Measurements from ENCODE around the gene TMEM273.

The TMEM273 gene

DNA sequence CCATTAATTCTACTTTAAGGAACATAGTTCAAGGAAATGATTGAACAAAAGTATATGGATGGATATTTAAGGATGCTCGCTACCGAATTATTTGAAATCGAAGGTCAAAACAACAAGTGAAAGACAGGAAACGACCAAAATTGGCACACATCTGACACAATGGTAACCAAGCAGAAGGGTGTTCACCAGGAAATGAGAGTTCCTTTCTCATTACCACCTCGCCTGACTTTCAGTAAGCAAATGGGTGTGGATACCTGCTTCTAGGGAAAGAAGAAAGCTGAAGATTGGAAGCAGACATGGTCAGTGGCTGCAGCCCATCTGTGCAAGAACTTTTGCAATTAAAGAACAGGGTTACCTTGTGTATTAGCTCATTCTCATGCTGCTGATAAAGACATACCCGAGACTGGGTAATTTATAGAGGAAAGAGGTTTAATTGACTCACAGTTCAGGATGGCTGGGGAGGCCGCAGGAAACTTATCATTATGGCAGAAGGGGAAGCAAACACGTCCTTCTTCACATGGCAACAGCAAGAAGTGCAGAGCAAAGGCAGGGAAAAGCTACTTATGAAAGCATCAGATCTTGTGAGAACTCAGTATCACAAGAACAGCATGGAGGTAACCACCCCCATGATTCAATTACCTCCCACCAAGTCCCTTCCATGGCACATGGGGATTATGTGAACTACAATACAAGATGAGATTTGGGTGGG is 6.2 kb upstream of the TMEM273 start:
- no peak overlapping the region for H3K4me3 ChIP-seq (ENCODE audit: low read depth, low read length)
- TF ChIP-seq, protein P1, sequence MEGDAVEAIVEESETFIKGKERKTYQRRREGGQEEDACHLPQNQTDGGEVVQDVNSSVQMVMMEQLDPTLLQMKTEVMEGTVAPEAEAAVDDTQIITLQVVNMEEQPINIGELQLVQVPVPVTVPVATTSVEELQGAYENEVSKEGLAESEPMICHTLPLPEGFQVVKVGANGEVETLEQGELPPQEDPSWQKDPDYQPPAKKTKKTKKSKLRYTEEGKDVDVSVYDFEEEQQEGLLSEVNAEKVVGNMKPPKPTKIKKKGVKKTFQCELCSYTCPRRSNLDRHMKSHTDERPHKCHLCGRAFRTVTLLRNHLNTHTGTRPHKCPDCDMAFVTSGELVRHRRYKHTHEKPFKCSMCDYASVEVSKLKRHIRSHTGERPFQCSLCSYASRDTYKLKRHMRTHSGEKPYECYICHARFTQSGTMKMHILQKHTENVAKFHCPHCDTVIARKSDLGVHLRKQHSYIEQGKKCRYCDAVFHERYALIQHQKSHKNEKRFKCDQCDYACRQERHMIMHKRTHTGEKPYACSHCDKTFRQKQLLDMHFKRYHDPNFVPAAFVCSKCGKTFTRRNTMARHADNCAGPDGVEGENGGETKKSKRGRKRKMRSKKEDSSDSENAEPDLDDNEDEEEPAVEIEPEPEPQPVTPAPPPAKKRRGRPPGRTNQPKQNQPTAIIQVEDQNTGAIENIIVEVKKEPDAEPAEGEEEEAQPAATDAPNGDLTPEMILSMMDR (IDR thresholded peaks at IDR 0.05; ENCODE audit: borderline replicate concordance, insufficient read depth, low read depth, low read length): no peak

DNA sequence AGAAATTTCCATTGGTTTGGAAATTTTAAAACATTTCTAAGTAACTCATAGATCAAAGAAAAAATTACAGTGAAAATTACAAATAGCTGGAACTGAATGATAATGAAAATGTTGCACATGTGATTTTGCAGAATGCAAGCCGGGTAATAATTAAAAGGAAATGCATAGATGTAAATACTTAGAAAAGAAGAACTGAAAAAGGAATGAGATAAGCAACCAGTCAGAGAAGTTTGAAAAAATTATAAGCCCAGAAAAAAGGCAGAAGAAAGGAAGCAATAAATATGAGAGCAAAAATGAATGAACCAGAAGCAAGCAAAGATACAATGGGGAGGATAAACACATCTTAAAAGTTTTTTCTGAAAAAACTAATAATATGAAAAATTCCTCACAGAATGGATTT is 3.2 kb upstream of the TMEM273 start:
- no peak overlapping the region for H3K4me3 ChIP-seq (ENCODE audit: low read depth, low read length)
- TF ChIP-seq, protein P1 (IDR thresholded peaks at IDR 0.05; ENCODE audit: borderline replicate concordance, insufficient read depth, low read depth, low read length): no peak

DNA sequence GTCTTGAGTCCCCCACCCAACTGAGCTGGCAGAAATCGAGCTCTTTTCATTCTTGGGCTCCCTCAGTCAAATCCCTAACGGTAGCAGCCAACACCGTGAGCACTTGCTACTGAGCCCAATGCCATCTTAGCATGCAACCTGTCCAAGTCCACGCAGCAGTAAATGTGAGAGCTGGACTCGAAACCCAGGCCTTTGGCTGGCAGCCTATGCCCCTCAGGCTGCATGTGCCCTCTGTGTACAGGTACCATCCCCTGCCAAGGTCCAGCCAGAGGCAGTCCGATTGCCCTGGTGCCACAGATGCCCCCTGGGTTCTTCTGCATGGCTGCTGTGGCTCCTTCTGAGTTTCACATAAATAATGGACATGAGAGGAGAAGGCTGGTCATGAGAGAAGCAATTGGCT is 1.2 kb upstream of the TMEM273 start:
- TF ChIP-seq, protein P1 (IDR thresholded peaks at IDR 0.05; ENCODE audit: borderline replicate concordance, insufficient read depth, low read depth, low read length): no peak
- peak overlapping the region; percentile 10 for H3K4me3 ChIP-seq (ENCODE audit: low read depth, low read length)

DNA sequence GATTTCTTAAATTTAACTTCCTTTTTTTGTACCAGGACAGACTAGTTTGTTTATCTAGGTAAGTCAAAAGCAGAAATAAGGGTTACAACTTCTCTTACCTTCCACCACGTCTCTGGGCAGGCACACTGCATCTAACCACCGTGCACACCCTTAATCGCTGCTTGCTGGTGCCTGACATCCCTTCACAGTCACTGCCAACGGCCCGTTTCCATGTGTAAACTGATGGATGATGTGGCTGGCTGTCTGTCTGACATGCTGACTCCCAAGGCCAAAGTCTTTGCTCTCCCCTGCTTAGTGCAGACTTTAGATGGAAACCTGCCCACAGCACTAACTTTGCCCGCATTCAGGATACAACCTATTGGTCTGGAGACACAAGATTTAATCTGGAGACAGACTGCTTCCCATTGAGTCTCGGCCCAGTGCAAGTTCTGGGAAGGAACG is 1.1 kb downstream of the TMEM273 start:
- TF ChIP-seq, protein P1 (IDR thresholded peaks at IDR 0.05; ENCODE audit: borderline replicate concordance, insufficient read depth, low read depth, low read length): no peak
- H3K4me3 ChIP-seq (ENCODE audit: low read depth, low read length): peak overlapping the region; percentile 15

DNA sequence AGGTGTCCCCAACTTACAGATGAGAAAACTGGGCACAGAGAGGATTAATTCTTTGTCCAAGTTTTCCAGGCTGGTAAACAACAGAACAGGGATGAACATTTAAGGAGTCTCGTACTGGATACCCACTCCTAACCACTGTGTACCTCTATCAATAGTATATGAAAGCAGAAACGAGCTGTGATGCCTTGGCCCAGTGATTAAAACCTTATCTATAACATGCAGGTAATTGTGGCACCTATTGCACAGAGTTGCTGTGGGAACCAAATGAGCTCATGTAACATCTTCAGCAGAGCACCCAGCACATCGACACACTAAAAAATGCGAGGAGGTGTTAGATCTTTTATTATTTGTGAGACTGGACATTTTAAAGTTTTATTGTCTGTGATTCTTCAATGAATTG is 1.6 kb downstream of the TMEM273 start:
- no peak overlapping the region for H3K4me3 ChIP-seq (ENCODE audit: low read depth, low read length)
- TF ChIP-seq, protein P1 (IDR thresholded peaks at IDR 0.05; ENCODE audit: borderline replicate concordance, insufficient read depth, low read depth, low read length): no peak

DNA sequence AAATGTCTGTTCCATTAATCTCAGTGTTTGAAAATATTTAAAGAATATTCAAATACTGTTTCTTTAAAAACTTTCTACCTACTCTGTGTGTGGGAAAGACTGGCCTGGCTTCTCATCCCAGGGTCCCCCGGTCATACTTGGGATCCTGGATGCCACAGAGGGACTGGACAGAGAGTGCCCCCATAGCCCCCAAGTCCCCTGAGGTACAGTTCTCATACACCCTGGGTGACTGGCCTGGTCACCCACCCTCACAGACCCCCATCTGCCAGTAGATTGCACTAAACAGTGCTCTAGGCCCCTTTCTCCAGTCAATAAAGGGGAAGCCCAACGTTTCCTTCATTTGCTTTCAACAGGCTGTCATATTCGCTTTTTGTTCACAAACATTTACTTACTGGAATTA is 3.0 kb downstream of the TMEM273 start:
- TF ChIP-seq, protein P1 (IDR thresholded peaks at IDR 0.05; ENCODE audit: borderline replicate concordance, insufficient read depth, low read depth, low read length): no peak
- no peak overlapping the region for H3K4me3 ChIP-seq (ENCODE audit: low read depth, low read length)

DNA sequence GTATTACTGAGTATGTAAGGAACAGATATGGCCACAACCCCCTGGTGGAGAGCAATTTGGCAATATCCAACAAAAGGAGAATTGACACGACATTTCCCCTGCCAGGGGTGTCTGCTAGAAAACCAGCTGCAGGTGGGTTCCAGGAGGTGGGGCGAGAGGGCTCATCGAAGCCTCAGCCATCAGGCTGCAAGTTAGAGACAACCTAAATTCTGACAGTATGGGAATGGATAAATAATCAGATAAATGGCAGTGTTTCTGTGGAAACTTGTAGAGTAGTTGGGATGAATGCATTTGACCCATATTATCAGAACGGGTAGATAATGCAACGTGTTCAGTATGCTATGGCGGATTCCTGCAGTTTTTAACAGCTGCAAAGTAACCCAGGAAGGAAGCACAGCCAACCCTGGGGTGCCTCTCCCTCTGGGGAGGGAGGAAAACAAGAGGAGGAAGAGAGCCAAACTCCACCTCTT is 3.5 kb downstream of the TMEM273 start:
- TF ChIP-seq, protein P1 (IDR thresholded peaks at IDR 0.05; ENCODE audit: borderline replicate concordance, insufficient read depth, low read depth, low read length): no peak
- no peak overlapping the region for H3K4me3 ChIP-seq (ENCODE audit: low read depth, low read length)

All from GM12875 (cell line).